ENCODE measurements around the gene TMEFF2. TPM values are rescaled to one million over a fixed set of nuclear protein-coding genes. Genes with fewer than 3 reads are reported as not detected.

Gene TMEFF2
- total and polyA plus RNA-seq, 2 donors (not counting 1 experiment from before 2014, with no cell fraction given): not detected

DNA sequence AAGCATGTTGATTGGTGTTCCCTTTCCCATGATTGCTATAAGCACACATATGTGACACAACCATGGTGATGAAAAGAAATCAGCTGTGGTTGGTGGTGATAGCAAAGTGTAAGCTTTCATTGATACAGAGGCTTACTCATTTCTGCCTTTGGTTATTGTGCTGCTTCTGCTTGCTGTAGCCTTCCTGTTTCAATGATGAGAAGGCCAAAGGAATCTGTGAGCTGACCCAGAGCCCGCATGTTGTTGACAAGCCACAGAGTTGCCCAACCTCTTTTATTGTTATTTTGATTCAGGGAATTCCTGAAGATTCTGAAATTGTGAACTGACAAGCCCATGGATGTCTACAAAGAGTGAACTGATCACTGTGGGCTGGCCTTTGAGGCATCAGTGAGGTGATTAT, 164.4 kb downstream of the TMEFF2 start:
- no peaks in the 10 kb centered on the region for H3K4me1 ChIP-seq (ENCODE audit: control insufficient read depth in 2 of 2, insufficient read depth in 2 of 2, low read length in 2 of 2)
- no peak overlapping the region for H3K9ac ChIP-seq (ENCODE audit: low read length)
- no peaks in the 10 kb centered on the region for H4K20me1 ChIP-seq (ENCODE audit: control insufficient read depth, insufficient read depth, low read length, poor library complexity, severe bottlenecking)
- no peak overlapping the region for H3K4me2 ChIP-seq (replicated peaks; ENCODE audit: low read depth, low read length, poor library complexity, severe bottlenecking)
- Mint-ChIP-seq H3K27ac (no peak overlapping the region), H3K27me3 (no peaks in the 10 kb centered on the region), H3K4me3 (no peak overlapping the region), H3K9me3 (ENCODE audit: insufficient read depth) (no peaks in the 10 kb centered on the region), H3K4me1 (no peaks in the 10 kb centered on the region)
- H3K27ac ChIP-seq (ENCODE audit: low read length in 2 of 2): no peak overlapping the region
- no peak overlapping the region for H2AFZ ChIP-seq (ENCODE audit: insufficient read depth, low read depth, low read length, poor library complexity, severe bottlenecking)
- POLR2A ChIA-PET: no interaction called here
- no peaks in the 10 kb centered on the region for H3K27me3 ChIP-seq (replicated peaks in 1 of 4; ENCODE audit: control extremely low read depth in 1 of 4, control insufficient read depth in 3 of 4, insufficient read depth in 4 of 4, low read length in 3 of 4)
- 90% methylated on average over 1 of the region's 1 CpG for WGBS (ENCODE audit: insufficient coverage)
- ATAC-seq (ENCODE audit: low read depth) (no peak), DNase-seq (no peak)
- no peaks in the 10 kb centered on the region for H3K9me3 ChIP-seq (ENCODE audit: control extremely low read depth in 1 of 3, control insufficient read depth in 2 of 3, insufficient read depth in 1 of 3, low read length in 2 of 3)
- H3K4me3 ChIP-seq (ENCODE audit: control extremely low read depth in 1 of 5, extremely low read depth in 1 of 5, insufficient read depth in 1 of 5, low read depth in 2 of 5, low read length in 4 of 5): no peak overlapping the region
- H3K36me3 ChIP-seq (replicated peaks in 1 of 2; ENCODE audit: control extremely low read depth in 1 of 2, control insufficient read depth in 1 of 2, extremely low read depth in 1 of 2, insufficient read depth in 2 of 2, low read length in 1 of 2): no peaks in the 10 kb centered on the region
- TF ChIP-seq, protein P1, sequence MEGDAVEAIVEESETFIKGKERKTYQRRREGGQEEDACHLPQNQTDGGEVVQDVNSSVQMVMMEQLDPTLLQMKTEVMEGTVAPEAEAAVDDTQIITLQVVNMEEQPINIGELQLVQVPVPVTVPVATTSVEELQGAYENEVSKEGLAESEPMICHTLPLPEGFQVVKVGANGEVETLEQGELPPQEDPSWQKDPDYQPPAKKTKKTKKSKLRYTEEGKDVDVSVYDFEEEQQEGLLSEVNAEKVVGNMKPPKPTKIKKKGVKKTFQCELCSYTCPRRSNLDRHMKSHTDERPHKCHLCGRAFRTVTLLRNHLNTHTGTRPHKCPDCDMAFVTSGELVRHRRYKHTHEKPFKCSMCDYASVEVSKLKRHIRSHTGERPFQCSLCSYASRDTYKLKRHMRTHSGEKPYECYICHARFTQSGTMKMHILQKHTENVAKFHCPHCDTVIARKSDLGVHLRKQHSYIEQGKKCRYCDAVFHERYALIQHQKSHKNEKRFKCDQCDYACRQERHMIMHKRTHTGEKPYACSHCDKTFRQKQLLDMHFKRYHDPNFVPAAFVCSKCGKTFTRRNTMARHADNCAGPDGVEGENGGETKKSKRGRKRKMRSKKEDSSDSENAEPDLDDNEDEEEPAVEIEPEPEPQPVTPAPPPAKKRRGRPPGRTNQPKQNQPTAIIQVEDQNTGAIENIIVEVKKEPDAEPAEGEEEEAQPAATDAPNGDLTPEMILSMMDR (IDR thresholded peaks at IDR 0.05): no peak
- no peak for TF ChIP-seq EZH2 (IDR thresholded peaks at IDR 0.05; ENCODE audit: borderline replicate concordance, insufficient read depth, low read depth, low read length, poor library complexity, severe bottlenecking)
- CTCF ChIA-PET: no interaction called here
- H3K79me2 ChIP-seq (ENCODE audit: control insufficient read depth, insufficient read depth, low read length): no peaks in the 10 kb centered on the region
- intact Hi-C loops (cut with micrococcal nuclease): no loop called here

DNA sequence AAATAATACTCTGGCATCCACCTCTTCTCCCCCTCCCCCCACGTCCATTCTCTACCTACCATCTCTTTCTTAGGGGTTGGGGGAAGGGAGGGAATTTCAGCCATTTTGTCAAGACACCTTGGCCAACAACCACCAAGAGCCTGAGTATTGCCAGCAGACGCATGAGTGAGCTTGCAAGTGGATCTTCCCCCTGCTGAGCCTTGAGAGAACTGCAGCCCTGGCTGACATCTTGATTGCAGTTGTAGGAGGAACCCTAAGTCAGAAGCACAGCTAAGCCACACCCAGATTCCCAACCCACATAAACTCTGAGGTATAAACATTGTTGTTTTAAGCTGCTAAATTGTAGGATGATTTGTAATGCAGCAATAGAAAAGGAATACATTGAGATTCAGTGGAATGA, 165.6 kb downstream of the TMEFF2 start:
- Histone ChIP-seq H4K20me1 (ENCODE audit: control insufficient read depth, insufficient read depth, low read length, poor library complexity, severe bottlenecking) (no peaks in the 10 kb centered on the region), H3K79me2 (ENCODE audit: control insufficient read depth, insufficient read depth, low read length) (no peaks in the 10 kb centered on the region), H3K36me3 (replicated peaks in 1 of 2; ENCODE audit: control extremely low read depth in 1 of 2, control insufficient read depth in 1 of 2, extremely low read depth in 1 of 2, insufficient read depth in 2 of 2, low read length in 1 of 2) (no peaks in the 10 kb centered on the region), H3K4me3 (ENCODE audit: control extremely low read depth in 1 of 5, extremely low read depth in 1 of 5, insufficient read depth in 1 of 5, low read depth in 2 of 5, low read length in 4 of 5) (no peak overlapping the region), H3K4me1 (ENCODE audit: control insufficient read depth in 2 of 2, insufficient read depth in 2 of 2, low read length in 2 of 2) (no peaks in the 10 kb centered on the region), H3K4me2 (replicated peaks; ENCODE audit: low read depth, low read length, poor library complexity, severe bottlenecking) (no peak overlapping the region), H3K27me3 (replicated peaks in 1 of 4; ENCODE audit: control extremely low read depth in 1 of 4, control insufficient read depth in 3 of 4, insufficient read depth in 4 of 4, low read length in 3 of 4) (no peaks in the 10 kb centered on the region), H3K9me3 (ENCODE audit: control extremely low read depth in 1 of 3, control insufficient read depth in 2 of 3, insufficient read depth in 1 of 3, low read length in 2 of 3) (no peaks in the 10 kb centered on the region), H2AFZ (ENCODE audit: insufficient read depth, low read depth, low read length, poor library complexity, severe bottlenecking) (no peak overlapping the region), H3K9ac (ENCODE audit: low read length) (no peak overlapping the region), H3K27ac (ENCODE audit: low read length in 2 of 2) (no peak overlapping the region)
- ATAC-seq (ENCODE audit: low read depth): no peak
- H3K27me3 Mint-ChIP-seq: no peaks in the 10 kb centered on the region
- CTCF ChIA-PET: no interaction called here
- no peaks in the 10 kb centered on the region for H3K9me3 Mint-ChIP-seq (ENCODE audit: insufficient read depth)
- DNase-seq: no peak
- intact Hi-C loops (cut with micrococcal nuclease): no loop called here
- no peaks in the 10 kb centered on the region for H3K4me1 Mint-ChIP-seq
- TF ChIP-seq, protein P1 (IDR thresholded peaks at IDR 0.05): no peak
- no peak for TF ChIP-seq EZH2 (IDR thresholded peaks at IDR 0.05; ENCODE audit: borderline replicate concordance, insufficient read depth, low read depth, low read length, poor library complexity, severe bottlenecking)
- POLR2A ChIA-PET: no interaction called here
- no peak overlapping the region for H3K27ac Mint-ChIP-seq
- no CpG with 5 or more reads among the region's 2 CpGs for WGBS (ENCODE audit: insufficient coverage)
- H3K4me3 Mint-ChIP-seq: no peak overlapping the region

All from B cell (primary cell).